ENCODE measurements around the gene ZNF74.
"Not testable (repeated sequence)": the region's sequence is repeated elsewhere in the genome, so short reads cannot be mapped to it uniquely, and the experiment has no call there.

Gene ZNF74

DNA sequence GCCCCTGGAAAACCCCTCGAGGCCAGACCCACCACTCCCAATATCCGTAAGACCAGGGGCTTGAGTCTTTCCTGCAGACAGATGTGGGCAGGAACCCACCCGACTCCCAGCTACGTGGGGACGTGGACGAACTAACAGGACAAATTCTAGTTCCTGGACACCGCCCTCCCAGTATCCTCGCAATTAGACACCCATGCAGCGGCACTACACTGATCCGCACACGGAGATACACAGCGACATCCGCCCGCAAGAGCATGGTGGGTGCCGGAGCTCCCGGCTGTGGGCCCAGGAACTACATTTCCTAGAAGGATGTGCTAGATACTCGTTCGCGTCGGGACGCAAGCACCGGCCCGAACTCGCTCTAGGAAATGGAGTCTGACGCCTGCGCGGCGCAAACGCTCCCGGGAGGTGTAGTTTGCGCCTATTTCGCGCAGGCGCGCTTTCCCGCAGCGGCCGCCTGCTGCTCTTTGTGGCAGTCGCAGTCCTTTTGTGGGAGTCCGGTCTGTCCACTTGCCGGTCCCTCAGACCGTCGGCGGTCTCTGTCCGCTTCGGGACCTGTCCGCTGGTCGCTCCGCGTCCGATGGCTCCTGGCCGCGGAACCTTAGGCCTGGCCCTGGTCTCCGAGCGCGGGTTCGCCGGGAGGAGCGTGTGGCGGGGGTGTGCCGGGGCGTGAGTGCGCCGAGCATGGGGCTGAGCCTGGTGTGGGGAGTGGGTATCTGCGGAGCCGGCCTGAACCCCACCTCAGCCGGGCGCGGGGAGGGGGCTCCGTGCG lies at the start of gene ZNF74:
Gene ZNF74, plus strand, starts transcription at position 447 of the 772 bp plus-strand sequence. CDS start 478 bp downstream, outside the sequence.
- peak; percentile 91 for DNase-seq

DNA sequence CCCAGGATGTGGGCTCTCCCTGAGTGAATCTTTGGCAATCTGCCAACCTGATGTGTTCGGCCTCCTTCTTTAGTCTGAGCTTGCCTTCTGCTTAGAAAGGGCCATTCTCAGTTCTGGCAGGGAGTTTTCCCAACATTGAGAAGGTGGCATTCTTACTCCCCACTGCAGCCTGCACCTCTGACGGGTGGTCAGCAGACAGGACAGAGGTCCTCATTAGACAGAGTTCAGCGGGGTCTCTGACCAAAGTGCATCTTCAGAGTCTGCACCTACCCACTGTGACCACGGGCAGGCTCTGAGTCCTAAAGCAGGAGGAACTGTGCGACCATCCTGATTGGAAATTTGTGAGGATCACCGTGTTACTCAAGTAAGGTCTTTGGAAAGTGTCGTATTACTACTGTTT lies 47.4 kb upstream of the ZNF74 start:
- not testable (repeated sequence) for DNase-seq

DNA sequence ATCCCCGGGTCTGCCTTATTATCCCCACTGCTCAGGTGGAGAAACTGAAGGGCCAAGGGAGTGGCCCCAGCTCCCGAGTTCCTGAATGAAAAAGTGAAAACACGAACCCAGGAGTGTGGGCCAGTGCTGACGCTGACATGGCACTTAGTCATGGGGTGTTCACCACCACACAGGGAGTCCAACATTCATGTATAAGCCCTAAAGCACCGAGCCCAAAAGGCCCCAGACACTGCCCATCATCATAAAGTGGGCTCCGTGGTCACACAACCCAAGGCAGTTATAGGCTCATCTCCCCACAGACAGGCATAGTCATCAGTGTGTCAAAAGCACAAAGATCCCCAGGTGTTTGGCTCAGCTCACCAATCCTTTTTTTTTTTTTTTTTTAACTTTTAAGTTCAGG lies 41.4 kb upstream of the ZNF74 start:
- DNase-seq: peak; percentile 1

DNA sequence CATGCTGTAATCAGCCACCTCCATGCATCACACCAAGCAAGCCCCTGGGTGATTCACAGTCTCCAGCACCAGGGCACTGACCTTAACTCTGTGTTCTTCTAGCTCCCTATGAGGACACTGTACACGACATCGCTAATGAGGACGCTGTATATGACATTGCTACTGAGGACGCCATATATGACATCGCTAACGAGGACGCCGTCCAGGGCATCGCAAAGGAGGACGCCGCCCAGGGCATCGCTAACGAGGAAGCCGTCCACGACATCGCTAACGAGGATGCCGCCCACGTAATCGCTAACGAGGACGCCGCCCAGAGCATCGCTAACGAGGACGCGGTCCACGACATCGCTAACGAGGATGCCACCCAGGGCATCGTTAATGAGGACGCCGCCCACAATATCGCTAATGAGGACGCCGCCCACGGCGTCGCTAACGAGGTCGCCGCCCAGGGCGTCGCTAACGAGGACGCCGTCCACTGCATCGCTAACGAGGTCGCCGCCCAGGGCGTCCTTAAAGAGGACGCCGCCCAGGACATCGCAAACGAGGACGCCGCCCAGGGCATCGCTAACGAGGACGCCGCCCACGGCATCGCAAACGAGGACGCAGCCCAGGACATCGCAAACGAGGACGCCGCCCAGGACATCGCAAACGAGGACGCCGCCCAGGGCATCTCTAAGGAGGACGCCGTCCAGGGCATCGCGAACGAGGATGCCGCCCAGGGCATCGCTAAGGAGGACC lies 39.5 kb upstream of the ZNF74 start:
- DNase-seq: no peak

DNA sequence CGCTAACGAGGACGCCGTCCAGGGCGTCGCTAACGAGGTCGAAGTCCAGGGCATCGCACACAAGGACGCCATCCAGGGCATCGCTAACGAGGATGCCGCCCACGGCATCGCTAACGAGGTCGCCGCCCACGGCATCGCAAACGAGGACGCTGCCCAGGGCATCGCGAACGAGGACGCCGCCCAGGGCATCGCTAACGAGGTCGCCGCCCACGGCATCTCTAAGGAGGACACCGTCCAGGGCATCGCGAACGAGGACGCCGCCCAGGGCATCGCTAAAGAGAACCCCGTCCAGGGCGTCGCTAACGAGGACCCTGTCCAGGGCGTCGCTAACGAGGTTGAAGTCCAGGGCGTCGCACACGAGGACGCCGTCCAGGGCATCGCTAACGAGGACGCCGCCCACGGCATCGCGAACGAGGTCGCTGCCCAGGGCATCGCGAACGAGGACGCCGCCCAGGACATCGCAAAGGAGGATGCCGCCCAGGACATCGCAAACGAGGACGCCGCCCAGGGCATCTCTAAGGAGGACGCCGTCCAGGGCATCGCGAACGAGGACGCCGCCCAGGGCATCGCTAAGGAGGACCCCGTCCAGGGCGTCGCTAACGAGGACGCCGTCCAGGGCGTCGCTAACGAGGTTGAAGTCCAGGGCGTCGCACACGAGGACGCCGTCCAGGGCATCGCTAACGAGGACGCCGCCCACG lies 37.9 kb upstream of the ZNF74 start:
- not testable (repeated sequence) for DNase-seq

DNA sequence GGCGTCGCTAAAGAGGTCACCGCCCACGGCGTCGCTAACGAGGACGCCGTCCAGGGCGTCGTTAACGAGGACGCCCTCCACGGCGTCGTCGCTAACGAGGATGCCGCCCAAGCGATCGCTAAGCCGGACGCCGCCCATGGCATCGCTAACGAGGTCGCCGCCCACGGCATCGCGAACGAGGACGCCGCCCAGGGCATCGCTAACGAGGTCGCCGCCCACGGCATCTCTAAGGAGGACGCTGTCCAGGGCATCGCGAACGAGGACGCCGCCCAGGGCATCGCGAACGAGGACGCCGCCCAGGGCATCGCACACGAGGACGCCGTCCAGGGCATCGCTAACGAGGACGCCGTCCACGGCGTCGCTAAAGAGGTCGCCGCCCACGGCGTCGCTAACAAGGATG lies 37.0 kb upstream of the ZNF74 start:
- not testable (repeated sequence) for DNase-seq

DNA sequence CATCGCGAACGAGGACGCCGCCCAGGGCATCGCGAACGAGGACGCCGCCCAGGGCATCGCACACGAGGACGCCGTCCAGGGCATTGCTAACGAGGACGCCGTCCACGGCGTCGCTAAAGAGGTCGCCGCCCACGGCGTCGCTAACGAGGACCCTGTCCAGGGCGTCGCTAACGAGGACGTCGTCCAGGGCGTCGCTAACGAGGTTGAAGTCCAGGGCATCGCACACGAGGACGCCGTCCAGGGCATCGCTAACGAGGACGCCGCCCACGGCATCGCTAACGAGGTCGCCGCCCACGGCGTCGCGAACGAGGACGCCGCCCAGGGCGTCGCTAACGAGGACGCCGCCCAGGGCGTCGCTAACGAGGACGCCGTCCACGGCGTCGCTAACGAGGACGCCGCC lies 36.0 kb upstream of the ZNF74 start:
- not testable (repeated sequence) for DNase-seq

DNA sequence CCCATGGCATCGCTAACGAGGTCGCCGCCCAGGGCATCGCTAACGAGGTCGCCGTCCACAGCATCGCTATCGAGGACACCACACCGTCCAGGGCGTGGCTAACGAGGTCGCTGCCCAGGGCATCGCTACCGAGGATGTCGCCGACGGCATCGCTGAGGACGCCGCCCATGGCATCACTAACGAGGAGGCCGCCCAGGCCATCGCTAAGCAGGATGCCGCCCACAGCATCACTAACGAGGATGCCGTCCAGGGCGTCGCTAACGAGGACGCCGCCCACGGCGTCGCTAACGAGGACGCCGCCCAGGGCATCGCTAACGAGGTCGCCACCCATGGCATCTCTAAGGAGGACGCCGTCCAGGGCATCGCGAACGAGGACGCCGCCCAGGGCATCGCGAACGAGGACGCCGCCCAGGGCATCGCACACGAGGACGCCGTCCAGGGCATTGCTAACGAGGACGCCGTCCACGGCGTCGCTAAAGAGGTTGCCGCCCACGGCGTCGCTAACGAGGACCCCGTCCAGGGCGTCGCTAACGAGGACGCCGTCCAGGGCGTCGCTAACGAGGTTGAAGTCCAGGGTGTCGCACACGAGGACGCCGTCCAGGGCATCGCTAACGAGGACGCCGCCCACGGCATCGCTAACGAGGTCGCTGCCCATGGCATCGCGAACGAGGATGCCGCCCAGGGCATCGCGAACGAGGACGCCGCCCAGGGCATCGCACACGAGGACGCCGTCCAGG lies 35.3 kb upstream of the ZNF74 start:
- not testable (repeated sequence) for DNase-seq

DNA sequence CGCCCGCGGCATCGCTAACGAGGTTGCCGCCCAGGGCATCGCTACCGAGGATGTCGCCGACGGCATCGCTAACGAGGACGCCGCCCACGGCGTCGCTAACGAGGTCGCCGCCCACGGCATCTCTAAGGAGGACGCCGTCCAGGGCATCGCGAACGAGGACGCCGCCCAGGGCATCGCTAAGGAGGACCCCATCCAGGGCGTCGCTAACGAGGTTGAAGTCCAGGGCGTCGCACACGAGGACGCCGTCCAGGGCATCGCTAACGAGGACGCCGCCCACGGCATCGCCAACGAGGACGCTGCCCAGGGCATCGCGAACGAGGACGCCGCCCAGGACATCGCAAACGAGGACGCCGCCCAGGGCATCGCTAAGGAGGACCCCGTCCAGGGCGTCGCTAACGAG lies 33.7 kb upstream of the ZNF74 start:
- not testable (repeated sequence) for DNase-seq

DNA sequence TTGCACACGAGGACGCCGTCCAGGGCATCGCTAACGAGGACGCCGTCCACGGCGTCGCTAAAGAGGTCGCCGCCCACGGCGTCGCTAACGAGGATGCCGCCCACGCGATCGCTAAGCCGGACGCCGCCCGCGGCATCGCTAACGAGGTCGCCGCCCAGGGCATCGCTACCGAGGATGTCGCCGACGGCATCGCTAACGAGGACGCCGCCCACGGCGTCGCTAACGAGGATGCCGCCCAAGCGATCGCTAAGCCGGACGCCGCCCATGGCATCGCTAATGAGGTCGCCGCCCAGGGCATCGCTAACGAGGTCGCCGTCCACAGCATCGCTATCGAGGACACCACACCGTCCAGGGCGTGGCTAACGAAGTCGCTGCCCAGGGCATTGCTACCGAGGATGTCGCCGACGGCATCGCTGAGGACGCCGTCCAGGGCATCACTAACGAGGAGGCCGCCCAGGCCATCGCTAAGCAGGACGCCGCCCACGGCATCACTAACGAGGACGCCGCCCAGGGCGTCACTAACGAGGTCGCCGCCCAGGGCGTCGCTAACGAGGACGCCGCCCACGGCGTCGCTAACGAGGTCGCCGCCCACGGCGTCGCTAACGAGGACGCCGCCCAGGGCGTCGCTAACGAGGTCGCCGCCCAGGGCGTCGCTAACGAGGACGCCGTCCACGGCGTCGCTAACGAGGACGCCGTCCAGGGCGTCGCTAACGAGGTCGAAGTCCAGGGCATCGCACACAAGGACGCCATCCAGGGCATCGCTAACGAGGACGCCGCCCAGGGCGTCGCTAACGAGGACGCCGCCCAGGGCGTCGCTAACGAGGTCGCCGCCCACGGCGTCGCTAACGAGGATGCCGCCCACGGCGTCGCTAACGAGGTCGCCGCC lies 32.8 kb upstream of the ZNF74 start:
- not testable (repeated sequence) for DNase-seq

DNA sequence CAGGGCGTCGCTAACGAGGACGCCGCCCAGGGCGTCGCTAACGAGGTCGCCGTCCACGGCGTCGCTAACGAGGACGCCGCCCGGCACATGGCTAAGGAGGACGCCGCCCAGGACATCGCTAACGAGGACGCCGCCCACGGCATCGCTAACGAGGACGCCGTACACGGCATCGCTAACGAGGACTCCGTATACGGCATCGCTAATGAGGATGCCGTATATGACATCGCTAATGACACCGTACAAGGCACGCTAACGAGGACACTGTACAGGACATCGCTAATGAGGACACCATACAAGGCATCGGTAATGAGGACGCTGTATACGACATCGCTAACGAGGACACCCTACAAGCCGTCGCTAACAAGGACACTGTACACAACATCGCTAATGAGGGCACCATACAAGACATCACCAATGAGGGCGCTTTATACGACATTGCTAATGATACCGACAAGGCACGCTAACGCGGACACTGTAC lies 32.2 kb upstream of the ZNF74 start:
- DNase-seq: not testable (repeated sequence)

DNA sequence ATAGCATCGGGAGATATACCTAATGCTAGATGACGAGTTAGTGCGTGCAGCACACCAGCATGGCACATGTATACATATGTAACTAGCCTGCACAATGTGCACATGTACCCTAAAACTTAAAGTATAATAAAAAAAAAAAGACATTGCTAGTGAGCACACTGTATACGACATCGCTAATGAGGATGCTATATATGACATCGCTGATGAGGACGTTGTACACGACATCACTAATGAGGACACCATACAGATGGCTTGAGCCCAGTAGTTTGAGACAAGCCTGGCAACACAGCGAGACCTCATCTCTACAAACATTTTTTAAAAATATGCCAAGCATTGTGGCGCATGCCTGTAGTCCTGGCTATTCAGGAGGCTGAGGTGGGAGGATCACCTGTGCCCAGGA lies 31.5 kb upstream of the ZNF74 start:
- not testable (repeated sequence) for DNase-seq

DNA sequence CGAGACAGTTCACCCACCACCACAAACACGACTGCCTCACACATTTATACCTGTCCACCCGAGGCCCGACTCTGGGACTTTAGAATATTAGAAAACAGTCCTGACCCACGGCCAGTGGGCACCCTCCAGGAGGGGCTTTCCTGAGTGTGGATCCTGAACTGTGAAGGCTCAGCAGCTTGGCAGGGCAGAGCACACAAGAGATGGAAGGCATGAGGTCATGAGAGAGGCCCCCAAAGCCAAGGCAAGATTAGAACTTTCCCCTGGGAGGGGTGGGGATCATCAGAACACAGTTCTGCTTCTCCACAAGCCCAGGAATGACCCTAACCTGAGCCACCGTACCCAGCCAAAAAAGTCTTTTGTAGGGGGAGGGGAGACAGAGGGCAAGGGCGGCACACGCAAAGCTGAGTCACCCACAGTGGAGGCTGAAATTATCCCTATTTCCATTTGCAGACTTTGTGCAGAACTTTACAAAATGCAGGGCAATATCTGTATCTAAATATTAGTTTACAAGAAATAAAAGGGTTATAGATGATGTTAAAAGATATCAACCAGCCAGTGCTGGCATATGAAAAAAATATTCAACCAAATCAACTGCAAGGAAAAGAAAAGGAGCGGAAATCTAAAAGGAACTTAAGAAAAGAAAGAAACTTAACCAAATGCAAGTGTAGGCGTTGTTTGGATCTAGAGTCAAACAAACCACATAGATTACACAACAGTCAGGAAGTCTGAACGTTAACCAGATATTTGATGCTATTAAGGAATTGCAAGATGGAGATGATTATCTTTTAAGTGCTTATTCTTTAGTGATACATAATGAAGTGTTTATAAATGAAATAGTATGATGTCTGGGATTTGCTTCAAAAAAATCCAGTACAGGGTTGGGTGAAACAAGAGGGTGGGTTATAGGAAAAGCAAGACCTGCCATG lies 29.4 kb upstream of the ZNF74 start:
- DNase-seq: not testable (repeated sequence)

DNA sequence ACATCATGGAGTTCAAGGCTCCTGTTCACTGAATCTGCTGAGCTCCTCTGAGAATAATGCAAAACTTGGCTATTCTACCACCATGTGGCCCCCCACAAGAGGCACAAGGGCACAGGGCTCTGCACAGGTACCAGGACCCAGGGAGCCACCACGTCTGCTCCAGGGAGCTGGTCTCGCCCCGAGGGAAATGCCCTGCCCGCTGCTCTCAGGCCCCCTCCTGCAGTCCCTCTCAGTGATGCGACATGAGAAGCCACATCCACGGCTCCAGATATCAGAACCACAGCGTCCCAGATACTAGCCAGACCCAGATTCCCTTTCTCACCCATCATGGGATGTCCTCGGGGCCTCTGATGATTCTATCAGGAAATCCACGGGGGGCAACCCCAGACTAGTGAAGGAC lies 27.1 kb upstream of the ZNF74 start:
- not testable (repeated sequence) for DNase-seq

DNA sequence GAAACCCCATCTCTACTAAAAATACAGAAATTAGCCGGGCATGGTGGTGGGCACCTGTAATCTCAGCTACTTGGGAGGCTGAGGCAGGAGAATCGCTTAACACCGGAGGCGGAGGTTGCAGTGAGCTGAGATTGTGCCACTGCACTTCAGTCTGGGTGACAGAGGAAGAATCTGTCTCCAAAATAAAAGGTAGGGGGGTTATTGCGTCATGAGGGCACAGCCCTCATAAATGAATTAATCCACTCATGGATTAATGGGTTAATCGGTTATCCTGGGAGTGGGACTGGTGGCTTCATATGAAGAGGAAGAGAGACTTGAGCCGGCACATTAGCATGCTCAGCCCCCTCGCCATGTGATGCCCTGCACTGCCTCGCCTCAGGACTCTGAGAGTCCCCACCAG lies 25.1 kb upstream of the ZNF74 start:
- DNase-seq: not testable (repeated sequence)

DNA sequence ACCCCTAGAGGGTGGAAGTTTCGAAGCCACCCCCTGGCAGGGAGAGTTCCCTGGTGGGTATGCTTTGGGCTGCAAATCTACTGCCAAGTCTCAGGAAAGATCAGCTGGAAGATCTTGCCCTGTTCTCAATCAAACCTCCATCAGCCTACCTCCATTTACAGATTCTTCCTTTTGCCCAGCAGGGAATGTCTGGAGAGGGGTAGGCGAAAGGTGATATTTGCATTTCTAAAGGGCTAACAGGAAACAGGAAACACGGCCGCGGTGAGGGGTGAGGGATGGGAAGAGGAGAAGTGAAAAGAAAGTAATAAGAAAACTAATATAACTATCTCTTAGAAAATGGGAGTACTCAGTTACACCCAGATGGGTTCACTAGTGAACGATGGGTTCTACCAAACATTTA lies 22.3 kb upstream of the ZNF74 start:
- DNase-seq: not testable (repeated sequence)

DNA sequence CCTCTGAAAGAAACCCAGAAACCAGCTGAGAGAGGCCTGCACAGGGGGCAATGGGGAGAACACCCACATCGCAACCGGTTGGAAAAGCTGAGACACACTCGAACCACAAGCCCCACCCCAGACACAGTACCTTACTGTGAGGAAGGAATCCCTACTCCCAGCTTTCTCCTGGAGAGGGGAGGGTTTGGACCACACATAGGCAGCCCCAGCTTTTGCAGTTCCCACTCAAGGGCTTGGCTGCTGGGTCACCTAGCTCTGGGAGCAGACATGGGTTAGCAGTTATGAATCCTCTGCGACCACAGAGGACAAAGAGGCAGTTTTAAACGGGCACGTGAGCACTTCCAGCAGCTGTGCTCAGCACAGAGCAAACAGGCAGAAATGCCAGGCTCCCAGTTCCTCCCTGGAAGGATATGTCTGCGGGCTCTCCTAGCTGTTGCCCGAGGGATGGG lies 21.5 kb upstream of the ZNF74 start:
- DNase-seq: not testable (repeated sequence)

DNA sequence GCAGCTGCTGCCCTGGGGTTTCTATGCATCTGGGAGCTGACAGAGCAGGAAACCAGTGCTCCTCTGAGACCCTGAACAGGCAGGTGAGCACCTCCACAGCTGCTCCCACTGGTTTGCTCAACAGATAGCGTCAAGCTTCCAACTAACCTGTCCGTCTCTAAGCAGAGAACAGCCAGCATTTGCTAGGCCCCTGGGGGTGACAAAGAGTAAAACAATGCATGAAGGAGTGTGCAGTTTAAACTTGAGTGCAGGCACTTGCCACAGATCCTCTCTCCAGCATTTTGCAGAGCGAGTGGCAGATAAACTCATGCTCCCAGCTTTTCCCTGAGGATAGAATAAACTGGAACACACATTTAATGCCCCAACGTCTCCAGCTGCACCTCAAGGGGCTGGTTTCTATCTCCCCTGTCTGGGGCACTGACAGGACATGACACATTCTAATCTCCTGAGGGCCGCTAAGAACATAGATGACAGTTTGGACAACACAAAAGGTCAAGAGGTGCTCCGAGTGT lies 20.7 kb upstream of the ZNF74 start:
- DNase-seq: not testable (repeated sequence)

DNA sequence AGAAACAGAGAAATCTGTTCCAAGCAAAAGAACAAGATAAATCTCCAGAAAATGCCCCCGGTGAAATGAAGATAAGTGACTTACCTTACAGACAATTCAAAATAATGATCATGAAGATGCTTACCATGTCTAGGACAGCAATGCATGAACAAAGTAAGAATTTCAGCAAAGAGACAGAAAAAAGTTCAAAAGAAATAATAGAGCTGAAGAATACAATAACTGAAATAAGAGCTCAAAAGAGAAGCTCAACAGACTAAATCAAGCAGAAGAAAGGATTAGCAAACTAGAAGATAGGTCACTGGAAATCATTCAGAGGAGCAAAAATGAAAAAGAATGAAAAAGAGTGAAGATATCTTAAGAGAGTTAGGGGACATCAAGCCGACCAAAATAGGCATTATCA lies 19.8 kb upstream of the ZNF74 start:
- not testable (repeated sequence) for DNase-seq

DNA sequence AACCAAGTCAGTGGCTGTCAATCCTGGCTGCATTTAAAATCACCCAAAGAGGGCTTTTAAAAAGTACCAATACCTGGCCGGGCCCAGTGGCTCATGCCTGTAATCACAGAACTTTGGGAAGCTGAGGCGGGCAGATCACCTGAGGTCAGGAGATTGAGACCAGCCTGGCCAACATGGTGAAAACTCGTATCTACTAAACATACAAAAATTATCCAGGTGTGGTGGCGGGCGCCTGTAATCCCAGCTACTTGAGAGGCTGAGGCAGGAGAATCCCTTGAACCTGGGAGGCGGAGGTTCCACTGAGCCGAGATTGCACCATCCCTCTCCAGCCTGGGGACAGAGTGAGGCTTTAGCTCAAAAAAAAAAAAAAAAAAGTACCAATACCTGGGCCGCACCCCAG lies 17.7 kb upstream of the ZNF74 start:
- not testable (repeated sequence) for DNase-seq

Measured in fibroblast of upper back skin (primary cell).